IPS-20b (cell line): ENCODE data around the gene ADAMTS6.

Experiments
- H3K27ac ChIP-seq: one replicate; pipeline ENCODE4 v1.5.1; 2013; ENCODE audit warnings: low read length
- H3K27me3 ChIP-seq: 2 replicates; pipeline ENCODE4 v1.6.1; 2013; ENCODE audit warnings: mild to moderate bottlenecking, low read length, inconsistent platforms; ENCODE audit not compliant: insufficient read depth
- H3K36me3 ChIP-seq: 2 replicates; pipeline ENCODE4 v1.6.1; 2013; ENCODE audit warnings: low read depth, mild to moderate bottlenecking, inconsistent platforms, low read length, moderate library complexity; ENCODE audit not compliant: insufficient read depth
- H3K4me1 ChIP-seq: 2 replicates; pipeline ENCODE4 v1.6.1; 2013; ENCODE audit warnings: mild to moderate bottlenecking, control low read depth, inconsistent platforms, low read length, moderate library complexity; ENCODE audit not compliant: insufficient read depth
- H3K4me3 ChIP-seq: 2 replicates; pipeline ENCODE4 v1.5.1; 2013; ENCODE audit warnings: mild to moderate bottlenecking, low read length, inconsistent platforms
- H3K9ac ChIP-seq: 2 replicates; pipeline ENCODE4 v1.6.1; 2013; ENCODE audit warnings: low read depth, mild to moderate bottlenecking, inconsistent platforms, low read length, moderate library complexity
- H3K9me3 ChIP-seq: 2 replicates; pipeline ENCODE4 v1.6.1; 2013; ENCODE audit warnings: mild to moderate bottlenecking, low read depth, low read length, inconsistent platforms; ENCODE audit not compliant: insufficient read depth

Gene ADAMTS6

GRCh38 chr5:65483546-65484346, 2.0 kb upstream of the ADAMTS6 start:
- Histone ChIP-seq H3K27ac (no peak overlapping the region), H3K9me3 (no peaks in the 10 kb centered on the region), H3K4me1 (peaks cover 25% of the 10 kb centered on the region; the same call in 1 of the 2 replicates), H3K4me3 (peak overlapping the region; percentile 80), H3K36me3 (no peaks in the 10 kb centered on the region), H3K9ac (peak overlapping the region; percentile 79; the same call in 1 of the 2 replicates), H3K27me3 (peaks cover 16% of the 10 kb centered on the region; the same call in 1 of the 2 replicates)

- Histone ChIP-seq H3K4me1 (peaks cover 25% of the 10 kb centered on the region; the same call in 1 of the 2 replicates), H3K9ac (peak overlapping the region; percentile 79; the same call in 1 of the 2 replicates), H3K27me3 (peaks cover 16% of the 10 kb centered on the region; the same call in 1 of the 2 replicates), H3K27ac (peak overlapping the region; percentile 25), H3K36me3 (no peaks in the 10 kb centered on the region), H3K4me3 (peak overlapping the region; percentile 80), H3K9me3 (no peaks in the 10 kb centered on the region)
Measured at GRCh38 chr5:65482736-65483545, 1.2 kb upstream of the ADAMTS6 start.

GRCh38 chr5:65482296-65482735, 596 bp upstream of the ADAMTS6 start:
- Histone ChIP-seq H3K27ac (no peak overlapping the region), H3K36me3 (no peaks in the 10 kb centered on the region), H3K27me3 (peaks cover 16% of the 10 kb centered on the region; the same call in 1 of the 2 replicates), H3K9ac (peak overlapping the region; percentile 79; the same call in 1 of the 2 replicates), H3K9me3 (no peaks in the 10 kb centered on the region), H3K4me1 (peaks cover 25% of the 10 kb centered on the region; the same call in 1 of the 2 replicates), H3K4me3 (peak overlapping the region; percentile 80)

GRCh38 chr5:65481171-65481581, 544 bp downstream of the ADAMTS6 start:
- Histone ChIP-seq H3K9me3 (no peaks in the 10 kb centered on the region), H3K36me3 (no peaks in the 10 kb centered on the region), H3K4me1 (peaks cover 25% of the 10 kb centered on the region; the same call in 1 of the 2 replicates), H3K9ac (peak overlapping the region; percentile 79; the same call in 1 of the 2 replicates), H3K27ac (no peak overlapping the region), H3K4me3 (peak overlapping the region; percentile 80), H3K27me3 (peaks cover 16% of the 10 kb centered on the region; the same call in 1 of the 2 replicates)

GRCh38 chr5:65480306-65480865, 1.3 kb downstream of the ADAMTS6 start:
- no peak overlapping the region for H3K27ac ChIP-seq
- peak overlapping the region; percentile 66; the same call in 1 of the 2 replicates for H3K9ac ChIP-seq
- peaks cover 25% of the 10 kb centered on the region; the same call in 1 of the 2 replicates for H3K4me1 ChIP-seq
- H3K36me3 ChIP-seq, result no peaks in the 10 kb centered on the region
- peaks cover 16% of the 10 kb centered on the region; the same call in 1 of the 2 replicates for H3K27me3 ChIP-seq
- H3K9me3 ChIP-seq, result no peaks in the 10 kb centered on the region
- H3K4me3 ChIP-seq, result peak overlapping the region; percentile 80

- H3K4me3 ChIP-seq, result peak overlapping the region; percentile 80
- no peaks in the 10 kb centered on the region for H3K9me3 ChIP-seq
- no peak overlapping the region for H3K27ac ChIP-seq
Measured at GRCh38 chr5:65479527-65479926, 2.2 kb downstream of the ADAMTS6 start.

GRCh38 chr5:65478336-65478735, 3.4 kb downstream of the ADAMTS6 start:
- Histone ChIP-seq H3K27ac (no peak overlapping the region), H3K9ac (no peak overlapping the region), H3K36me3 (no peaks in the 10 kb centered on the region), H3K4me1 (peaks cover 21% of the 10 kb centered on the region; the same call in 1 of the 2 replicates), H3K27me3 (peaks cover 16% of the 10 kb centered on the region; the same call in 1 of the 2 replicates), H3K4me3 (no peak overlapping the region), H3K9me3 (no peaks in the 10 kb centered on the region)

More at GRCh38 chr5:65479527-65479926, 2.2 kb downstream of the ADAMTS6 start:
- Histone ChIP-seq H3K27me3 (peaks cover 16% of the 10 kb centered on the region; the same call in 1 of the 2 replicates), H3K9ac (peak overlapping the region; percentile 66; the same call in 1 of the 2 replicates), H3K4me1 (peaks cover 25% of the 10 kb centered on the region; the same call in 1 of the 2 replicates), H3K36me3 (no peaks in the 10 kb centered on the region)

- H3K36me3 ChIP-seq, result no peaks in the 10 kb centered on the region
- no peak overlapping the region for H3K27ac ChIP-seq
- peaks cover 15% of the 10 kb centered on the region; the same call in 1 of the 2 replicates for H3K4me1 ChIP-seq
- H3K4me3 ChIP-seq, result no peak overlapping the region
- H3K27me3 ChIP-seq, result peaks cover 16% of the 10 kb centered on the region; the same call in 1 of the 2 replicates
- no peaks in the 10 kb centered on the region for H3K9me3 ChIP-seq
- H3K9ac ChIP-seq, result no peak overlapping the region
Measured at GRCh38 chr5:65475895-65476294, 5.8 kb downstream of the ADAMTS6 start.

GRCh38 chr5:65475336-65475735, 6.4 kb downstream of the ADAMTS6 start:
- Histone ChIP-seq H3K9me3 (no peaks in the 10 kb centered on the region), H3K4me3 (no peak overlapping the region), H3K27ac (no peak overlapping the region), H3K9ac (no peak overlapping the region), H3K4me1 (peaks cover 10% of the 10 kb centered on the region; the same call in 1 of the 2 replicates), H3K27me3 (peaks cover 10% of the 10 kb centered on the region; the same call in 1 of the 2 replicates), H3K36me3 (no peaks in the 10 kb centered on the region)

- peaks cover 1% of the 10 kb centered on the region; the same call in 1 of the 2 replicates for H3K4me1 ChIP-seq
- H3K36me3 ChIP-seq, result no peaks in the 10 kb centered on the region
- H3K9ac ChIP-seq, result no peak overlapping the region
- H3K27me3 ChIP-seq, result no peaks in the 10 kb centered on the region
- H3K4me3 ChIP-seq, result no peak overlapping the region
- no peak overlapping the region for H3K27ac ChIP-seq
- no peaks in the 10 kb centered on the region for H3K9me3 ChIP-seq
Measured at GRCh38 chr5:65474130-65474711, 7.5 kb downstream of the ADAMTS6 start.
